IMR-90 (cell line): ENCODE data around the gene SP140L. TPM values are rescaled to one million over a fixed set of nuclear protein-coding genes. Genes with fewer than 3 reads are reported as not detected.

Experiments used
- ATAC-seq: fragments of 200-7000 bp; cut with Tn5 transposase; 2 replicates; pipeline ENCODE4 v1.9.1; 2020; ENCODE audit warnings: low read depth, mild to moderate bottlenecking, moderate library complexity
- BruUV-seq: library from RNA; stranded (reverse); fragments of 400-500 nt; replicated peaks from 2 replicates; lab custom pipeline; 2021; lab: Mats Ljungman, UMichigan
- CTCF ChIA-PET: fragments of 300-600 bp; formaldehyde crosslinking; extraction: SDS; loops from one replicate; lab custom pipeline; 2021; ENCODE audit warnings: antibody characterized with exemption; lab: Yijun Ruan, JAX
- POLR2A ChIA-PET: fragments of 300-600 bp; sonication (Branson Sonifier 250); formaldehyde crosslinking; loops from one replicate; lab custom pipeline; 2022; ENCODE audit warnings: antibody characterized with exemption; ENCODE audit not compliant: unreplicated experiment; lab: Charles Lee
- DNase-seq: peaks from one replicate; pipeline ENCODE4 v3.0.0; 2013
- H2AFZ ChIP-seq: replicated peaks from 2 replicates; pipeline ENCODE3; 2013; ENCODE audit warnings: low read length, mild to moderate bottlenecking; ENCODE audit not compliant: poor library complexity
- H2AK5ac ChIP-seq: 2 replicates; pipeline ENCODE4 v1.6.1; 2013; ENCODE audit warnings: low read depth, low read length, inconsistent platforms
- H2AK9ac ChIP-seq: replicated peaks from 2 replicates; pipeline ENCODE3; 2013; ENCODE audit warnings: mild to moderate bottlenecking, low read depth, low read length, moderate library complexity; ENCODE audit not compliant: poor library complexity
- H2BK120ac ChIP-seq: 2 replicates; pipeline ENCODE4 v1.6.1; 2013; ENCODE audit warnings: low read depth, low read length, inconsistent platforms
- H2BK15ac ChIP-seq: 3 replicates; pipeline ENCODE4 v1.6.1; 2013; ENCODE audit warnings: low read depth, low read length, inconsistent platforms
- H2BK20ac ChIP-seq: 2 replicates; pipeline ENCODE4 v1.6.1; 2013; ENCODE audit warnings: low read depth, mild to moderate bottlenecking, inconsistent platforms, low read length, moderate library complexity
- H2BK5ac ChIP-seq: 2 replicates; pipeline ENCODE4 v1.6.1; 2013; ENCODE audit warnings: mild to moderate bottlenecking, low read depth, low read length, inconsistent platforms; ENCODE audit not compliant: poor library complexity, severe bottlenecking
- H3K14ac ChIP-seq: replicated peaks from 2 replicates; pipeline ENCODE4 v1.6.1; 2013; ENCODE audit warnings: low read depth, low read length, inconsistent platforms
- H3K18ac ChIP-seq: 2 replicates; pipeline ENCODE4 v1.6.1; 2013; ENCODE audit warnings: low read depth, low read length, control low read depth
- H3K23ac ChIP-seq: 2 replicates; pipeline ENCODE4 v1.6.1; 2013; ENCODE audit warnings: low read depth, low read length, inconsistent platforms
- H3K27ac ChIP-seq: 2 replicates; pipeline ENCODE4 v1.5.1; 2013; ENCODE audit warnings: mild to moderate bottlenecking, control low read depth, low read length; ENCODE audit not compliant: insufficient read depth
- H3K27me3 ChIP-seq: 2 replicates; pipeline ENCODE4 v1.6.1; 2013; ENCODE audit warnings: low read length; ENCODE audit not compliant: control insufficient read depth, insufficient read depth
- H3K36me3 ChIP-seq: 2 replicates; pipeline ENCODE4 v1.6.1; 2013; ENCODE audit warnings: low read length, mixed read lengths; ENCODE audit not compliant: control insufficient read depth, insufficient read depth
- H3K4ac ChIP-seq: 2 replicates; pipeline ENCODE4 v1.6.1; 2013; ENCODE audit warnings: low read depth, low read length, inconsistent platforms
- H3K4me1 ChIP-seq: 2 replicates; pipeline ENCODE4 v1.6.1; 2013; ENCODE audit warnings: low read length, mixed read lengths; ENCODE audit not compliant: control insufficient read depth, insufficient read depth
- H3K4me2 ChIP-seq: 2 replicates; pipeline ENCODE4 v1.6.1; 2013; ENCODE audit warnings: low read depth, mild to moderate bottlenecking, control low read depth, low read length, moderate library complexity
- H3K4me3 ChIP-seq: 2 replicates; pipeline ENCODE4 v1.5.1; 2013; ENCODE audit warnings: low read depth, mild to moderate bottlenecking, control low read depth, low read length, moderate library complexity; ENCODE audit not compliant: insufficient read depth
- H3K56ac ChIP-seq: 2 replicates; pipeline ENCODE4 v1.6.1; 2013; ENCODE audit warnings: low read length, inconsistent platforms; ENCODE audit not compliant: insufficient read depth; ENCODE audit errors: extremely low read depth
- H3K79me1 ChIP-seq, 2 experiments: 2 replicates each; pipeline ENCODE4 v1.6.1; 2013; ENCODE audit warnings: low read length in 2 of 2, inconsistent platforms in 1 of 2, low read depth in 1 of 2
- H3K9ac ChIP-seq: 2 replicates; pipeline ENCODE4 v1.6.1; 2013; ENCODE audit warnings: low read depth, low read length, control low read depth
- H3K9me1 ChIP-seq: 2 replicates; pipeline ENCODE4 v1.6.1; 2013; ENCODE audit warnings: low read length, inconsistent platforms; ENCODE audit not compliant: insufficient read depth
- H3K9me3 ChIP-seq: 2 replicates; pipeline ENCODE4 v1.6.1; 2013; ENCODE audit warnings: low read length; ENCODE audit not compliant: control insufficient read depth, insufficient read depth
- H4K20me1 ChIP-seq: 2 replicates; pipeline ENCODE4 v1.6.1; 2013; ENCODE audit warnings: low read length, inconsistent platforms; ENCODE audit not compliant: insufficient read depth
- H4K5ac ChIP-seq: 2 replicates; pipeline ENCODE4 v1.6.1; 2013; ENCODE audit warnings: mild to moderate bottlenecking, low read depth, low read length, control low read depth
- H4K8ac ChIP-seq, 2 experiments: 2 replicates each; pipeline ENCODE4 v1.6.1; 2013; ENCODE audit warnings: low read depth in 2 of 2, low read length in 2 of 2, control low read depth in 1 of 2, inconsistent platforms in 1 of 2
- H4K91ac ChIP-seq: 2 replicates; pipeline ENCODE4 v1.6.1; 2013; ENCODE audit warnings: low read depth, low read length, inconsistent platforms; ENCODE audit not compliant: insufficient read depth
- BHLHE40 ChIP-seq: fragments of 150-350 bp; IDR thresholded peaks from 2 replicates; pipeline ENCODE4 v1.6.1; 2016; ENCODE audit warnings: mild to moderate bottlenecking, low read depth, low read length
- CEBPB ChIP-seq: IDR thresholded peaks from 2 replicates; pipeline ENCODE4 v1.6.1; 2012; ENCODE audit warnings: low read depth, low read length, improper control_type of control experiment
- CHD1 ChIP-seq: IDR thresholded peaks from 2 replicates; pipeline ENCODE4 v1.6.1; 2012; ENCODE audit warnings: low read depth, low read length, improper control_type of control experiment
- CTCF ChIP-seq: conservative IDR thresholded peaks from 2 replicates; pipeline ENCODE4 v1.5.1; 2012; ENCODE audit warnings: mild to moderate bottlenecking, low read depth, low read length, improper control_type of control experiment
- ELK1 ChIP-seq: fragments of 150-350 bp; IDR thresholded peaks from 2 replicates; pipeline ENCODE4 v1.6.1; 2016; ENCODE audit warnings: low read depth, mild to moderate bottlenecking, low read length, moderate library complexity, borderline replicate concordance
- FOS ChIP-seq: fragments of 150-350 bp; IDR thresholded peaks from 2 replicates; pipeline ENCODE4 v1.6.1; 2016; ENCODE audit warnings: low read depth, low read length
- MAFK ChIP-seq: IDR thresholded peaks from 2 replicates; pipeline ENCODE4 v1.6.1; 2012; ENCODE audit warnings: low read depth, low read length, improper control_type of control experiment
- MAZ ChIP-seq: IDR thresholded peaks from 2 replicates; pipeline ENCODE4 v1.6.1; 2012; ENCODE audit warnings: low read depth, mild to moderate bottlenecking, low read length, improper control_type of control experiment, moderate library complexity, borderline replicate concordance
- MXI1 ChIP-seq: IDR thresholded peaks from 2 replicates; pipeline ENCODE4 v1.6.1; 2012; ENCODE audit warnings: low read depth, mild to moderate bottlenecking, low read length, moderate library complexity, borderline replicate concordance
- NFE2L2 ChIP-seq: fragments of 150-350 bp; IDR thresholded peaks from 2 replicates; pipeline ENCODE4 v1.6.1; 2016; ENCODE audit warnings: low read depth, mild to moderate bottlenecking, low read length
- POLR2A ChIP-seq: IDR thresholded peaks from 2 replicates; pipeline ENCODE4 v1.6.1; 2012; ENCODE audit warnings: mild to moderate bottlenecking, low read depth, low read length
- RAD21 ChIP-seq: IDR thresholded peaks from 2 replicates; pipeline ENCODE4 v1.6.1; 2012; ENCODE audit warnings: low read length, improper control_type of control experiment
- RCOR1 ChIP-seq: IDR thresholded peaks from 2 replicates; pipeline ENCODE4 v1.6.1; 2012; ENCODE audit warnings: mild to moderate bottlenecking, low read length, improper control_type of control experiment; ENCODE audit not compliant: insufficient replicate concordance
- RFX5 ChIP-seq: IDR thresholded peaks from 2 replicates; pipeline ENCODE4 v1.8.0; 2012; ENCODE audit warnings: low read depth, mild to moderate bottlenecking, low read length, moderate library complexity
- SMC3 ChIP-seq: fragments of 150-350 bp; IDR thresholded peaks from 2 replicates; pipeline ENCODE4 v1.6.1; 2016; ENCODE audit warnings: low read depth, mild to moderate bottlenecking, antibody characterized with exemption, low read length, moderate library complexity
- USF2 ChIP-seq: fragments of 150-350 bp; IDR thresholded peaks from 2 replicates; pipeline ENCODE4 v1.6.1; 2017; ENCODE audit warnings: mild to moderate bottlenecking, antibody characterized with exemption, low read length, low read depth
- dilution Hi-C: fragments of 300-500 bp; cut with HindIII; formaldehyde crosslinking; loops from one replicate; pipeline ENCODE4 v1.14.3; 2018; ENCODE audit warnings: low sequenced_read_pairs; ENCODE audit not compliant: unreplicated experiment
- in situ Hi-C: fragments of 300-500 bp; cut with MboI; formaldehyde crosslinking; loops from 3 replicates; pipeline ENCODE4 v1.14.3; 2019; ENCODE audit warnings: low sequenced_read_pairs, inconsistent platforms, mixed read lengths
- intact Hi-C: fragments of 100-400 bp; cut with micrococcal nuclease; formaldehyde crosslinking; loops from 2 replicates; pipeline ENCODE4 v1.10.0; 2022
- polyA plus RNA-seq, 3 experiments: library from polyadenylated mRNA; depleted of rRNA; stranded (reverse); fragments of >200 nt; gene quantifications; 2 replicates each; pipeline ENCODE4 v1.2.3, GENCODE V29; 2012; ENCODE audit warnings: low replicate concordance in 1 of 3
- total RNA-seq: library from RNA; depleted of rRNA; stranded (reverse); fragments of >200 nt; gene quantifications from 2 replicates; pipeline ENCODE4 v1.2.3, GENCODE V29; 2012

SP140L gene
- total and polyA plus RNA-seq, 2 of the 4 experiments (the other 2 are of a cell fraction), result 5.4 to 11.2 TPM

GRCh38 chr2:230429513-230429912, 102.5 kb downstream of the SP140L start:
- DNase-seq, result no peak
- no peak overlapping the region for H3K4me3 ChIP-seq
- ChIA-PET POLR2A (no interaction called here), CTCF (no interaction called here)
- H3K9me1 ChIP-seq, result 0 out of 2 replicates have a peak, but pooled peaks cover 6% of the 10 kb centered on the region
- H3K56ac ChIP-seq, result no peak overlapping the region
- no peak overlapping the region for H2AK5ac ChIP-seq
- H3K27me3 ChIP-seq, result no peaks in the 10 kb centered on the region
- H3K9me3 ChIP-seq, result peaks cover 5% of the 10 kb centered on the region; the same call in 1 of the 2 replicates
- dilution Hi-C loops, result no loop called here
- H3K79me1 ChIP-seq, result peaks cover 15 to 29% of the 10 kb centered on the region in 2 experiments
- H4K20me1 ChIP-seq, result peaks cover 16% of the 10 kb centered on the region
- TF ChIP-seq POLR2A (no peak), CHD1 (no peak), MAZ (no peak), CTCF (no peak), MAFK (no peak), RFX5 (no peak), RCOR1 (no peak), RAD21 (no peak), FOS (no peak), USF2 (no peak), NFE2L2 (no peak), MXI1 (no peak), BHLHE40 (no peak), SMC3 (no peak), CEBPB (no peak), ELK1 (no peak)
- intact Hi-C loops, result no loop called here
- in situ Hi-C loops, result no loop called here
- no peak overlapping the region for H3K23ac ChIP-seq
- H2BK5ac ChIP-seq, result no peak overlapping the region
- peaks cover 10% of the 10 kb centered on the region for H3K36me3 ChIP-seq
- no peak for ATAC-seq
- H2BK15ac ChIP-seq, result no peak overlapping the region
- H2AK9ac ChIP-seq, result no peak overlapping the region
- H3K4ac ChIP-seq, result no peak overlapping the region
- H4K8ac ChIP-seq, result no peak overlapping the region
- H2AFZ ChIP-seq, result no peak overlapping the region
- H3K14ac ChIP-seq, result no peak overlapping the region
- H3K4me1 ChIP-seq, result 0 out of 2 replicates have a peak, but pooled peaks cover under 1% of the 10 kb centered on the region
- no peak overlapping the region for H3K4me2 ChIP-seq
- H2BK120ac ChIP-seq, result no peak overlapping the region
- no TSS peak for BruUV-seq
- no peak overlapping the region for H3K18ac ChIP-seq
- H3K27ac ChIP-seq, result no peak overlapping the region
- no peak overlapping the region for H4K91ac ChIP-seq
- no peak overlapping the region for H2BK20ac ChIP-seq
- H3K9ac ChIP-seq, result no peak overlapping the region
- H4K5ac ChIP-seq, result no peak overlapping the region
